HepG2 (cell line): ENCODE results near the gene PBX1. TPM values are rescaled to one million over a fixed set of nuclear protein-coding genes. Genes with fewer than 3 reads are reported as not detected.

ENCODE experiments used
- ATAC-seq: fragments of 200-7000 bp; cut with Tn5 transposase; 3 replicates; pipeline ENCODE4 v1.9.1; 2020; ENCODE audit warnings: mild to moderate bottlenecking, moderate library complexity
- BruUV-seq: library from RNA; stranded (reverse); fragments of 400-500 nt; replicated peaks from 2 replicates; lab custom pipeline; 2021; lab: Mats Ljungman, UMichigan
- CTCF ChIA-PET: fragments of 300-600 bp; formaldehyde crosslinking; extraction: SDS; loops from one replicate; lab custom pipeline; 2021; ENCODE audit warnings: low total read pairs, inconsistent platforms, low intra/inter-chr PET ratio; lab: Yijun Ruan, JAX
- POLR2A ChIA-PET: fragments of 350-600 bp; sonication (Branson Sonifier 250); formaldehyde crosslinking; loops from one replicate; lab custom pipeline; 2020; ENCODE audit warnings: antibody characterized with exemption, inconsistent platforms; lab: Yijun Ruan, JAX
- DNase-seq: peaks from one replicate; pipeline ENCODE4 v3.0.0-alpha.2; 2015; ENCODE audit warnings: low spot score
- FAIRE-seq: peaks from 3 replicates; lab custom pipeline; 2011; peaks lifted over from hg19 to GRCh38; lab: Jason Lieb, UNC
- H2AFZ ChIP-seq: one replicate; pipeline ENCODE4 v1.6.1; 2011; ENCODE audit warnings: low read length, inconsistent platforms
- H3K27ac ChIP-seq: fragments of 300-600 bp; 3 replicates; pipeline ENCODE4 v1.8.0; 2011; ENCODE audit warnings: mixed run types, mild to moderate bottlenecking, mixed read lengths, low read length, inconsistent platforms; ENCODE audit not compliant: insufficient read depth; ENCODE audit errors: extremely low read length
- H3K27me3 ChIP-seq, 2 experiments: fragments of 200-600 bp in 1 of 2; 2 replicates in 1 of 2; 3 replicates in 1 of 2; pipeline versions ENCODE4 v1.6.0 to v1.8.0; 2011; ENCODE audit warnings: low read length in 2 of 2, mild to moderate bottlenecking in 2 of 2, moderate library complexity in 2 of 2, inconsistent platforms in 1 of 2; ENCODE audit not compliant: insufficient read depth in 2 of 2, control insufficient read depth in 1 of 2
- H3K36me3 ChIP-seq, 2 experiments: fragments of 200-600 bp in 1 of 2; replicated peaks in 1 of 2; 2 replicates in 1 of 2; 3 replicates in 1 of 2; pipeline versions ENCODE4 v1.5.1 to v1.8.0; 2011; ENCODE audit warnings: low read length in 2 of 2, inconsistent platforms in 1 of 2; ENCODE audit not compliant: insufficient read depth in 2 of 2, control insufficient read depth in 1 of 2
- H3K4me1 ChIP-seq: 2 replicates; pipeline ENCODE4 v1.5.1; 2012; ENCODE audit warnings: low read length, inconsistent platforms; ENCODE audit not compliant: insufficient read depth
- H3K4me2 ChIP-seq: 2 replicates; pipeline ENCODE4 v1.6.0; 2011; ENCODE audit warnings: low read depth, low read length, inconsistent platforms
- H3K4me3 ChIP-seq, 3 experiments: fragments of 200-600 bp in 1 of 3; sonication (generic), shearing (Covaris generic) in 1 of 3; replicated peaks in 1 of 3; 2 replicates each; pipeline ENCODE4 v1.5.1; 2011 to 2016; ENCODE audit warnings: low read length in 3 of 3, inconsistent platforms in 2 of 3, low read depth in 2 of 3, mild to moderate bottlenecking in 2 of 3, control low read depth in 1 of 3, mixed read lengths in 1 of 3; ENCODE audit not compliant: insufficient read depth in 1 of 3
- H3K79me2 ChIP-seq: one replicate; pipeline ENCODE4 v1.6.1; 2011; ENCODE audit warnings: low read length, inconsistent platforms; ENCODE audit not compliant: insufficient read depth
- H3K9ac ChIP-seq: 2 replicates; pipeline ENCODE4 v1.6.0; 2011; ENCODE audit warnings: mild to moderate bottlenecking, low read depth, low read length, inconsistent platforms; ENCODE audit not compliant: insufficient read depth
- H3K9me3 ChIP-seq: 2 replicates; pipeline ENCODE4 v1.5.1; 2012; ENCODE audit warnings: mild to moderate bottlenecking, low read length
- H4K20me1 ChIP-seq: 2 replicates; pipeline ENCODE4 v1.6.0; 2011; ENCODE audit warnings: inconsistent platforms, mild to moderate bottlenecking, low read length, moderate library complexity; ENCODE audit not compliant: insufficient read depth
- MAFF ChIP-seq: IDR thresholded peaks from 2 replicates; pipeline ENCODE4 v1.6.1; 2011; ENCODE audit warnings: low read depth, low read length, improper control_type of control experiment
- NCOA2 ChIP-seq: sonication (generic); formaldehyde crosslinking; IDR thresholded peaks from 2 replicates; pipeline ENCODE4 v1.8.0; 2022; ENCODE audit warnings: inconsistent platforms
- NFIC ChIP-seq: IDR thresholded peaks from 2 replicates; pipeline ENCODE4 v1.6.1; 2012; ENCODE audit warnings: mild to moderate bottlenecking, low read length, inconsistent platforms
- PAF1 ChIP-seq: IDR thresholded peaks from 2 replicates; pipeline ENCODE4 v1.6.1; 2016; ENCODE audit warnings: missing genetic modification reagents, missing compliant biosample characterization
- PHF21A ChIP-seq: sonication (generic); formaldehyde crosslinking; IDR thresholded peaks from 2 replicates; pipeline ENCODE4 v1.5.0; 2020; ENCODE audit warnings: mild to moderate bottlenecking, missing genetic modification reagents
- SIX1 ChIP-seq: sonication (generic); formaldehyde crosslinking; IDR thresholded peaks from 2 replicates; pipeline ENCODE4 v1.4.0; 2020; ENCODE audit warnings: missing genetic modification reagents, borderline replicate concordance
- TMF1 ChIP-seq: sonication (generic); formaldehyde crosslinking; IDR thresholded peaks from 2 replicates; pipeline ENCODE4 v1.8.1; 2022; ENCODE audit warnings: low read depth, missing genetic modification reagents
- ZNF234 ChIP-seq: sonication (generic); formaldehyde crosslinking; conservative IDR thresholded peaks from 2 replicates; pipeline ENCODE4 v1.5.1; 2020; ENCODE audit warnings: mild to moderate bottlenecking, missing genetic modification reagents
- ZNF75D ChIP-seq: sonication (generic); formaldehyde crosslinking; IDR thresholded peaks from 2 replicates; pipeline ENCODE4 v1.8.1; 2023; ENCODE audit warnings: missing genetic modification reagents, mild to moderate bottlenecking, borderline replicate concordance
- ZNF788 ChIP-seq: sonication (generic); formaldehyde crosslinking; IDR thresholded peaks from 2 replicates; pipeline ENCODE4 v1.5.0; 2020; ENCODE audit warnings: mild to moderate bottlenecking, missing genetic modification reagents, borderline replicate concordance
- WGBS: methylation state at CpG from one replicate; pipeline ENCODE4 v1.1.6; 2017; ENCODE audit warnings: low lambda C conversion rate; 5-methylcytosine and 5-hydroxymethylcytosine counted together
- in situ Hi-C: cut with HindIII; loops from 2 replicates; pipeline ENCODE4 v1.10.0; 2017; ENCODE audit warnings: low pct_unique_long_range_greater_than_20kb; ENCODE audit not compliant: extremely low pct_ligation_motif_present
- intact Hi-C: fragments of 100-400 bp; cut with micrococcal nuclease; formaldehyde crosslinking; loops from one replicate; pipeline ENCODE4 v1.10.0; 2022; ENCODE audit not compliant: unreplicated experiment
- polyA plus RNA-seq, 8 experiments: library from polyadenylated mRNA; depleted of rRNA in 3 of 8; stranded (reverse) in 7 of 8; unstranded in 1 of 8; fragments of >200 nt; fragmentation: Illumina TruSeq in 4 of 8; extraction: Trizol in 4 of 8; gene quantifications; 2 replicates each; pipeline versions ENCODE4 v1.2.1 to v1.2.3, GENCODE V29; 2011 to 2016; ENCODE audit warnings: low read depth in 4 of 8, missing spikeins in 1 of 8, mixed read lengths in 1 of 8; ENCODE audit not compliant: insufficient read depth in 1 of 8
- total RNA-seq, 5 experiments: library from RNA; depleted of rRNA; stranded (reverse); fragments of >200 nt; fragmentation: Illumina TruSeq; extraction: Trizol; gene quantifications; 2 replicates each; pipeline ENCODE4 v1.2.3, GENCODE V29; 2016; ENCODE audit warnings: low read depth in 1 of 5
- TF ChIP-seq, protein P1 (sequence below): sonication (generic); formaldehyde crosslinking; IDR thresholded peaks from 2 replicates; pipeline ENCODE4 v1.5.0; 2020; ENCODE audit warnings: missing genetic modification reagents, mild to moderate bottlenecking, borderline replicate concordance
- TF ChIP-seq, protein P2 (sequence below): sonication (generic); formaldehyde crosslinking; IDR thresholded peaks from 2 replicates; pipeline ENCODE4 v1.4.0; 2020; ENCODE audit warnings: missing genetic modification reagents

PBX1 gene
- total and polyA plus RNA-seq, 2 of the 13 experiments (the other 11 are each of a cell fraction or from before 2014, with no cell fraction given) = 0.24 TPM; not detected in 1

DNA sequence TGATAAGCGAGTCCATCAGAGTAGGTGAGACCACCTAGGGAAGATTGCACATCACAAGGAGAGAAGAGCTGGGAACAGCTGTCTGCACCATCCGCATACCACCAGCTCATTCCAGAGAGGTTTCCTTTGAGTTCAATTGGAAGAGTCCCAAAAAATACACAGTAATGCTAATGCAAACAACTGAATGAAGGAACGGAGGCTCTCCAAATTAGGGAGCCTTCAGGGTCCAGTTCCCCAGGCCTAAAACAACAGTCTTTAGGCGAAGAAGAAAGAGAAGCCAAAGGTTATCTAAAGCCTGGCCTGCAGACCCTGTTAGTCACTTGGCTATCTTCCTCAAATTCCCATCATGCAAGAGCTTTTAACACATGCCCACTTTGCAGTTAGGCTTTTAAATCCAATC lies 246.4 kb downstream of the PBX1 start:
- no peak overlapping the region for H2AFZ ChIP-seq
- H3K27ac ChIP-seq = no peak overlapping the region
- H3K4me3 ChIP-seq = no peak overlapping the region
- H3K4me1 ChIP-seq = no peaks in the 10 kb centered on the region
- ATAC-seq (no peak), DNase-seq (no peak), FAIRE-seq (no peak)
- no peak for TF ChIP-seq ZNF75D
- TF ChIP-seq, protein P1, sequence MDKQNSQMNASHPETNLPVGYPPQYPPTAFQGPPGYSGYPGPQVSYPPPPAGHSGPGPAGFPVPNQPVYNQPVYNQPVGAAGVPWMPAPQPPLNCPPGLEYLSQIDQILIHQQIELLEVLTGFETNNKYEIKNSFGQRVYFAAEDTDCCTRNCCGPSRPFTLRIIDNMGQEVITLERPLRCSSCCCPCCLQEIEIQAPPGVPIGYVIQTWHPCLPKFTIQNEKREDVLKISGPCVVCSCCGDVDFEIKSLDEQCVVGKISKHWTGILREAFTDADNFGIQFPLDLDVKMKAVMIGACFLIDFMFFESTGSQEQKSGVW (CRISPR knock-in tag) = no peak
- TF ChIP-seq MAFF = no peak
- TF ChIP-seq NCOA2 (CRISPR knock-in tag) = no peak
- no peak for TF ChIP-seq PAF1 (CRISPR knock-in tag)
- no peak for TF ChIP-seq ZNF234
- POLR2A ChIA-PET = no interaction called here
- no peaks in the 10 kb centered on the region for H4K20me1 ChIP-seq
- H3K9ac ChIP-seq = no peak overlapping the region
- WGBS = 7% methylated on average over 4 of the region's 4 CpGs
- H3K79me2 ChIP-seq = no peaks in the 10 kb centered on the region
- BruUV-seq = no TSS peak
- H3K36me3 ChIP-seq = no peaks in the 10 kb centered on the region
- no peak overlapping the region for H3K4me2 ChIP-seq
- no peaks in the 10 kb centered on the region for H3K27me3 ChIP-seq
- CTCF ChIA-PET = no interaction called here
- intact Hi-C loops = no loop called here
- in situ Hi-C loops = no loop called here
- H3K9me3 ChIP-seq = no peaks in the 10 kb centered on the region

DNA sequence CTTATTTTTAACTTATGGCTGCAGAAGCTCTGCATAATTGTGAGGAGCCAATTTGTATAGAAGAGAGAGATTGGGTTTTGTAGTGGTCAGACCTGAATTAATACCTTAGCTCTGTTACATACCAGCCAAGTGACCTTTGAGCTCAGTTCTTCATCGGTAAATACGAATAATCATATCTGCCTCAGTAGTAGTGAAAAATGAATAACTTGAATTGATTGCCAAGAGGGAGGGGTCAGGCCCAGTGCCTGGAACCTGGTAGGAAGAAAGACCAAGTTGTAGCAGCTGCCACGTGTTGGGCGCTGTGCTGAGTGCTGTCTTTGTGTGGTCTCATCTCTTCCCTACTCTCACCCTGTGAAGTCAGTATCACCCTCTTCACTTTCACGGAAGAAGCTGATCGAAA lies 247.5 kb downstream of the PBX1 start:
- ChIA-PET POLR2A (no interaction called here), CTCF (no interaction called here)
- BruUV-seq = no TSS peak
- no peak for ATAC-seq
- no peak for FAIRE-seq
- H3K36me3 ChIP-seq = no peaks in the 10 kb centered on the region
- no peak overlapping the region for H3K9ac ChIP-seq
- H2AFZ ChIP-seq = no peak overlapping the region
- H3K27me3 ChIP-seq = no peaks in the 10 kb centered on the region
- H3K4me1 ChIP-seq = no peaks in the 10 kb centered on the region
- H4K20me1 ChIP-seq = no peaks in the 10 kb centered on the region
- intact Hi-C loops = no loop called here
- no peaks in the 10 kb centered on the region for H3K9me3 ChIP-seq
- no peak for TF ChIP-seq SIX1
- TF ChIP-seq, protein P2, sequence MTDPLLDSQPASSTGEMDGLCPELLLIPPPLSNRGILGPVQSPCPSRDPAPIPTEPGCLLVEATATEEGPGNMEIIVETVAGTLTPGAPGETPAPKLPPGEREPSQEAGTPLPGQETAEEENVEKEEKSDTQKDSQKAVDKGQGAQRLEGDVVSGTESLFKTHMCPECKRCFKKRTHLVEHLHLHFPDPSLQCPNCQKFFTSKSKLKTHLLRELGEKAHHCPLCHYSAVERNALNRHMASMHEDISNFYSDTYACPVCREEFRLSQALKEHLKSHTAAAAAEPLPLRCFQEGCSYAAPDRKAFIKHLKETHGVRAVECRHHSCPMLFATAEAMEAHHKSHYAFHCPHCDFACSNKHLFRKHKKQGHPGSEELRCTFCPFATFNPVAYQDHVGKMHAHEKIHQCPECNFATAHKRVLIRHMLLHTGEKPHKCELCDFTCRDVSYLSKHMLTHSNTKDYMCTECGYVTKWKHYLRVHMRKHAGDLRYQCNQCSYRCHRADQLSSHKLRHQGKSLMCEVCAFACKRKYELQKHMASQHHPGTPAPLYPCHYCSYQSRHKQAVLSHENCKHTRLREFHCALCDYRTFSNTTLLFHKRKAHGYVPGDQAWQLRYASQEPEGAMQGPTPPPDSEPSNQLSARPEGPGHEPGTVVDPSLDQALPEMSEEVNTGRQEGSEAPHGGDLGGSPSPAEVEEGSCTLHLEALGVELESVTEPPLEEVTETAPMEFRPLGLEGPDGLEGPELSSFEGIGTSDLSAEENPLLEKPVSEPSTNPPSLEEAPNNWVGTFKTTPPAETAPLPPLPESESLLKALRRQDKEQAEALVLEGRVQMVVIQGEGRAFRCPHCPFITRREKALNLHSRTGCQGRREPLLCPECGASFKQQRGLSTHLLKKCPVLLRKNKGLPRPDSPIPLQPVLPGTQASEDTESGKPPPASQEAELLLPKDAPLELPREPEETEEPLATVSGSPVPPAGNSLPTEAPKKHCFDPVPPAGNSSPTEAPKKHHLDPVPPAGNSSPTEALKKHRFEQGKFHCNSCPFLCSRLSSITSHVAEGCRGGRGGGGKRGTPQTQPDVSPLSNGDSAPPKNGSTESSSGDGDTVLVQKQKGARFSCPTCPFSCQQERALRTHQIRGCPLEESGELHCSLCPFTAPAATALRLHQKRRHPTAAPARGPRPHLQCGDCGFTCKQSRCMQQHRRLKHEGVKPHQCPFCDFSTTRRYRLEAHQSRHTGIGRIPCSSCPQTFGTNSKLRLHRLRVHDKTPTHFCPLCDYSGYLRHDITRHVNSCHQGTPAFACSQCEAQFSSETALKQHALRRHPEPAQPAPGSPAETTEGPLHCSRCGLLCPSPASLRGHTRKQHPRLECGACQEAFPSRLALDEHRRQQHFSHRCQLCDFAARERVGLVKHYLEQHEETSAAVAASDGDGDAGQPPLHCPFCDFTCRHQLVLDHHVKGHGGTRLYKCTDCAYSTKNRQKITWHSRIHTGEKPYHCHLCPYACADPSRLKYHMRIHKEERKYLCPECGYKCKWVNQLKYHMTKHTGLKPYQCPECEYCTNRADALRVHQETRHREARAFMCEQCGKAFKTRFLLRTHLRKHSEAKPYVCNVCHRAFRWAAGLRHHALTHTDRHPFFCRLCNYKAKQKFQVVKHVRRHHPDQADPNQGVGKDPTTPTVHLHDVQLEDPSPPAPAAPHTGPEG (CRISPR knock-in tag) = no peak
- TF ChIP-seq PHF21A (CRISPR knock-in tag) = no peak
- no peak for TF ChIP-seq NFIC
- TF ChIP-seq TMF1 (CRISPR knock-in tag) = no peak
- TF ChIP-seq ZNF788 (CRISPR knock-in tag) = no peak
- H3K27ac ChIP-seq = no peak overlapping the region
- in situ Hi-C loops = no loop called here
- no peak overlapping the region for H3K4me2 ChIP-seq
- H3K4me3 ChIP-seq = no peak overlapping the region
- no peaks in the 10 kb centered on the region for H3K79me2 ChIP-seq
- 56% methylated on average over 6 of the region's 6 CpGs for WGBS
- no peak for DNase-seq
